Stimulated activated CD8-positive, alpha-beta memory T cell treated with anti-CD3 and anti-CD28 coated beads, Interleukin-15, amount 100 ng/mL, for 4 hours (primary cell): ENCODE data around the gene ITGA3.

Experiments
- DNase-seq, 2 donors: peaks; one replicate each; pipeline ENCODE4 v3.0.0-alpha.2; 2020; ENCODE audit warnings: low read depth in 2 of 2

ITGA3 gene

DNA sequence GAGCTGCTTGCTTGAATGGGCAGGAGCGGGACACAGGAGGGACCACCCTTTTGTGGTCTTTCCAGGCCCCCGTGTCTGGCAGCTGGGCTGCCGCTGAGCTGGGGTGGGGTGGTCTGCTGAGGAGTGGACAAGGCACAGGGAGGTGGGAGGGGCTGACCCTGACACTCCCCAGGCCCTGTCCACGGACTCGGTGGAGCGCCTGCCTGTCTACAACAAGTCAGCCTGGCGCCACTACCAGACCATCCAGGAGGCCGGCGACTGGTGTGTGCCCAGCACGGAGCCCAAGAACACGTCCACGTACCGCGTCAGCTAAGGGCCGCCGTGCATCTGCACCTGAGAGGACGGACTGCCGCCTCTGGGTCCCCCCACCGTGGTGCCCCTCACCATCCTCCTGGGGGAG lies 53.9 kb downstream of the ITGA3 start:
- no peak for DNase-seq

DNA sequence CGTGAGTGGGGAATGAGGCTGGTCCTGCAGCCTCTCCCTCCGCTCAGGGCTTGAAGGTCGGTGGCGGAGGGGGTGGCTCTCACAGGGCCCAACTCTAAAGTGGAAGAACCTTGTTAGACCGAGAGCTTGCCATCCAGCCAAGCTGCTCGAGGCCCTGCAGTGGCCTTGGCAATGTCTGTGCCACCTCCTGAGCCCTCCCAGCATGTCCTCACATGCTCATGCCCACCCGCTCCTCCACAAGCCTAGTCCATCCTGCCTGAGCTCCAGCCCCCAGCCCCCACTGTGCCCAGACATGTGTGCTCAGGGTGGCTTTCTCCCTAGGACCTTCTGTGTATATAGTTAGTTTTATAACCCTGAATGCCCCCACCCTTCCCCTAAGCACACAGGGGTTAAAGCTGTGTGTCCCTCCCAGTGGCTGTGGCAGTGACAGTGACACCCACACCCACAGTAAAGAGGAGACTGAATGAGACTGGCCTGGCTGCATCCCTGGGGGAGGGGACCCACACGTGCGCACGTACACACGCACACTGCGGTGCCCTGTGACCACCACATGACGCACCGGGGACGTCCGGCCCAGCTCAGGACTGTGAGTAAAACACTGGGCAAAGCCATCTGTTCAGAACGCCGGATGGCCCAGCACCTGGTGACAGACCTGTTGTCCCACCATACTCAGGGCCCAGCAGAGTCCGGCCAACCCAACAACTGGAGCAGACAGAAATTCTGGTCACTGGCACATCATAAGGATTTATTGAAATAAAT lies 54.9 kb downstream of the ITGA3 start:
- no peak for DNase-seq

DNA sequence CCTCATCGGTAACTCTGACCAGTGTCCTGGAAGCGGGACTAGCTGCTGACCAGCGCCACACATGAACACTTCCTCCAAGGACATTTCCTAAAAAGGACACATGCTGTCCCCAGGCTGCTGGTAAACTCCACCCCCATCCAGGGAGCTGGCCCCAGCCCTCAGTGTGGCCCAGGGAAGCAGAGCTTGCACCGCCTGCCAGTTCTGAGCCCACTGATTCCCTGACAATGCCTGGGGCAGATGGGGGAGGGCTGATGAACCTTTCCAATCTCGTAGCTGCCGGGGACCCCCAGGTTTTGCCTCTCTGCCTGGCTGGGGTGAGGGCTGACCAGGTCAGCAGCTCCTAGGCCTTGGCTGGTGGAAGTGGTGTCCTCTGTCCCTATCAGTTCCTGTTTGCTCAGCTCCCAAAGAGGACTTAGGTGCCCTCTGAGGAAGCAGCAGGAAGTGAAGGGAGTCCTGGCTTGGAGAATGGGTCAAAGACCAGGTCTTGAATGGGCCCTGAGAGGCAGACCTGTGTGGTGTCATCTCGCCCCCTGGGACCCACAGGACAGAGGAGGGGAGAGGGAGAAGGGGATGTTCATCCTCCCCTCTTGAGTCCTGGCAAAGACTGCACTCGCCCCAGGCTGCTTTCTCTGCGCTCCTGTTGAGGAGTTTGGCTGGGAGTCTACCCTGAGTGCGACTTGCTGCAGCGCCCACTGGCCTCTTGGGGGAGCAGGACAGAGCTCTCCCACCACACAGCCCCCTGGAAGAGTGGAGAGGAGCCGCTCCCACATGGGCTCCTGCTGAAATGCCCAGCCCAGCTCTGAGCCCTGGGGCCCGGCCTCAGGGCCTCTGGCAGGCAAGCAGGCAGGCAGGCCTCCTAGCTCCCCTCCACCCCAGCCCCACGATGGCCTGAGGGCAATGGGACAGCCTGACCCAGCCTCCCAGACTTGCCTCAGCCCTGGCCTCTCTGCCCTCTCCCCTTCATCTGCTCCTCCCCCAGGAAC lies 56.1 kb downstream of the ITGA3 start:
- DNase-seq: no peak

DNA sequence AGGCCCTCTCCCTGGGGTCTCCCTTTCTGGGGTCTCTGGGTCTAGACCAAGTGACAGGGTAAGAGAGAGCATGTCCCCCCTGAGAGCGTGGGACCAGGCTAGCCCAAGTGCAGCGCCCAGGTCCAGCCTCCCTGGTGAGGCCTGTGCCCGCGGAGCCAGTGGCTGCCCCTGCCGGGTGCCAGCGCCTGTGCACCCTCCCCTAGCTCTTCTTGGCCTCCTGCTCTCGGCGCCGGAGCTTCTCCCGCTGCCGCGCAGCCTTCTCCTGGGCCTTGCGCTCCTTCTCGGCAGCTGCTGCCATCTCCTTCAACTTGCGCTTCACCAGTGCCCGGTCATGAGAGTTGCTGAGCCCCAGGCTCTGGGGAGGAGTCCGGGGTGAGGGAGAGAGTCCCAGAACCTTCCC lies 56.8 kb downstream of the ITGA3 start:
- no peak for DNase-seq

DNA sequence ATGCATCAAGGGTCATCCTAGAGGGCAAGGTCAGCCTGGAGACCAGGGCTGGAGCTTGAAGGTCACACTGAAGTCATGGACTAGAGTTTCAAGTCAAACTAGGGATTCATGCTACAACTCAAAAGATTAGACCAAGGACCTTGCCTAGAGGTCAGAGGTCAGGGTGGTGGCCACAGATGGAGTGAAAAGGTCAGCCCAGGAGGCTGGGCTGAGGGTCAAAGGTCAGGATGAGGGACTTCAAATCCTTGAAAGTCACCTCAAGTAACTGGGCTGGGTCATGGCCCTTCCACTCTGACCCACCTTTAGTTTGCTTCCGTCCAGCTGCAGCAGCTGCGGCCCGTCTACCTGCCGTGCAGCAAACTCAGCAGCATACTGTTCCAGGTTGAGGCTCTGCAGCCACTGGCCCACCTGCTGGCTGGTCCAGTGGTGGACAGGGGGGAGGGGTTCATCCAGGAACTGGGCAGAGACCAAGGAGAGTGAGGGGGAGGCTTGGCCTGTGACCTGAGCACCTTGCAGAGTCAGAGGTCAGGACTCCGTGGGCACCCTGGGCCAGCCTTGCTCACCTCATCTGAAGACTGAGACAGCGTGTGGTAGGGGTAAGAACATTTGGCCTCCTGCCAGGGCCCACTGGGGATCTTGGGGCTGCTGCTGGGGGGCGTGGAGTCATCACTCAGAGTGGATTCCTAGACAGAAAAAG lies 57.9 kb downstream of the ITGA3 start:
- DNase-seq: no peak

DNA sequence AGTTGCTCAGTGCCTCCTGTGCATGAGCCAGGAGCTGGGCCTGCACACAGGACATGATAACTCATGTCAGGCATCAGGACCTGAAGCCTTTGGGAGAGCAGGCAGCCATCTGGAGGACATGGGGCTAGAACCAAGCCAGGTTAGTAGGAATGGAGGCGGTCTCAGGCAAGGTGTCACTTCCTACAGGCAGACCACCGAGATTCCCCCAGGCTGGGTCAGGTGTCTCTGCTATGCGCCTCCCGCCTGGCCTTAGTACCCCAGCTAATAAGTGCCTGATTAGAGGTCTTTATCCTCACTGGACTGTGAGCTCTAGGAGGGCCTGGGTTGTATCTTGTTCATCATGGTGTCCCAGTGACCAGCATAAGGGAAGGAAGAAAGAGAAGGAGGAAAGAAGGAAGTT lies 58.5 kb downstream of the ITGA3 start:
- DNase-seq: no peak

DNA sequence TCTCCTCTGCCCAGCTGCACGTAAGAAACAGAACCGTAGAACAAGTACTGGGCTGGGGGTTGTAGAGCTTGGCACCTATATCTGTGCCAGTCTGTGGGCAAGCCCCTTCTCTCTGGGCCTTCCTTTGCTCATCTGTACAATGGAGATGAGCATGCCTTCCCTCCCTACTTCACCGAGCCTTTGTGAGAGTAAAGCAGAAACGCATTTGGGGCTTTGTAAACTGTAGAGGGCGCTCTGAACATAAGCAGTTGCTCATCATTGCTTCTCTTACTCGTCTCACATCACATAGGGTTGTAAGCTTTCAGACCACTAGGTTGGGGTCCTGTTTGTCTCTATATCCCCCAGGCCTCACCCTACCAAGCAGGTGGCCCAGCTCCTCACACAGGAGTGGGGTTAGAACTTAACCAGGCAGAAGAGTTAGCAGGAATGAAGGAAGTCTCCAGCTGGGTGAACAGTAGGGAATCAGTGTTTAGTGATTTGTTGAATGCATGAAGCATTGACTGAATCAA lies 59.0 kb downstream of the ITGA3 start:
- DNase-seq: no peak

DNA sequence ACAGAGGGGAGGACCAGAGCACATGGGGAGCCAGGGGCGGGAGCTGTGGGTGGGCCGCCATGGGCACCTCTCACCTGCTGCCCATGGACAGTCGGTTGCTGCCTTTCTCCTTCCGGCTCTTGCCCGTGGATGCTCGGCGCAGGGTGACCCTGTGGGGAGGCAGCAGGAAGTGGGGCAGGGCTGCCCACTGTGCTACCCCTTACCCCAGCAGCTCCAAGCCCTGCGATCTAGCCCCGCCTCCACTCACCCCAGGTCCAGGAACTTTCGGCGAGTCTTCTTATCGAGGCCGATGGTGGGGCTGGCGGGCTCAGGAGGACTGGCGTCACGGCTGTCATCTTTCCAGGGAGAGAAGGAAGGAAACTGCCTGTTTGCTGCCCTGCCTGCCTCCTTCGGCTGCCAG lies 59.8 kb downstream of the ITGA3 start:
- no peak for DNase-seq

DNA sequence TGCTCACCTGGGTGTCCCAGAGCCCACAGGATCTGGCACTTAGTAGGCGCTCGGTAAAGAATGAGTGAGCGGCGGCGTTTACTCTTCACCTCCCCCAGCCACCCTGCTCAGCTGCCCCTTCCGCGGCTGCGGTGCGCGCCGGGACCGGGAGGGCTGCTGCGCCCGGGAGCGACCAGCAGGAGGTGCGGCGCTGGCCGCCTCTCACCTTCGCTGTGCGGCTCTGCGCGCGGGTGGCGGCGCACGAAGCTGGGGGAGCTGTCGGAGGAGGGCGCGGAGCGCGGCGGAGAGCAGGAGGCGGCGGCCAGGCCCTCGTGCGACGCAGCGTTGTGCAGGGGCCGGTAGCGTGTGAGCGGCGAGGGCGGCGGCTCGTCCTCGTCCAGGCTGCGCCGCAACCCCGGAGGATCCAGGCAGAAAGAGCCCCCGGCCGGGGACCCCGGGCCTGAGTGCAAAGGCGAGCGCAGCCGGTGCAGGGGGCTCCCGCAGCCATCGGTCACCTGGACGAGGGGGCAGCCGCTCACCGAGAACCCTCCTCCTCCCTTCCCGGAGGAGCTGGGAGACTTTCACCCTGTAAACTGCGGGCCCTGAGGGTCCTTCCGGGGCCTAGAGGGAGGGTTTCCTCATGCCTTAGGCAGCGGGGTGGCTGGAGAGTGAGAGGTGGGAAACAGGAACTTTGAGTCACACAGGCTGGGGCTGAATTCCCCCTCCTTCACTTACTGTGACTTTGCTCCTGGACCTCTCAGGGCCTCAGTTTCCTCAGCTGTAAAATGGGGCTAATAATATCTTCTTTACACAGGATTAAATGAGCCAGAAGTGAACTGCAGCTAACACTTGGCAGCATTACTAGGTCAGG lies 61.5 kb downstream of the ITGA3 start:
- peak; percentile 27 to 38 for DNase-seq

DNA sequence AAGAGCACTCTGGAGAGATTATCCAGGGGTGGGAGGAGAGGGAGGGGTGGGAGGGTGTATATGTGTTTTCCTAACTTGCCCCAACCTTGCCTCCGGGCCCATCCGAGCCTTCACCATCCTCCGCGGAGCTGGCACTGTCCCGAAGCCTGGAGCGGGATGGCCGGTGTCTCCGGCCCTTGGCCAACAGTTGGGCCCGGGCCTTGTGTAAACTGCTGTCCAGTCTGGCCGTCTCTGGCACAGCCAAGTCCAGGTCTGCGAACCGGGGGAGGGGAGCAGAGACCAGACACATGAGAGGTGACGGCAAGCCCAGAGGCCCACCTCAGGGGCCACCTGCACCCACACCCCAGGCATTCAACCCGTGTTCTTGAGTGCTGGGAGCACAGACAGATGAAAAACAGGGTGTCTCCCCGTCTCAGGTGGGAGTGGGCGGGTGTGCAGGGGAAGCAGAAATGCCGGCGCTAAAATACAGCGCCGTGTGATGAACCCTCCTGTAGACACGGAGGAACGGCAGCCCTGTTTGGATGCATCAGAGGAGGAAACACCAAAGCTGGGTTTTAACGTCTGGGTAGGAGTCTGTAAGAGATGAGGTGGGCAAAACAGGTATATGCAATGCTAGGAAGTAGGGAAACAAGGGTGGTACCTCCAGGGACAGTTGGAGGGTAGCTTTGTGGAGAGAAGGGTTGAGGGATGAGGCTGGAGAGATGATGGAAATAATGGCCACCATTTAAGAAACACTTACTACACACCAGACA lies 62.3 kb downstream of the ITGA3 start:
- no peak for DNase-seq

DNA sequence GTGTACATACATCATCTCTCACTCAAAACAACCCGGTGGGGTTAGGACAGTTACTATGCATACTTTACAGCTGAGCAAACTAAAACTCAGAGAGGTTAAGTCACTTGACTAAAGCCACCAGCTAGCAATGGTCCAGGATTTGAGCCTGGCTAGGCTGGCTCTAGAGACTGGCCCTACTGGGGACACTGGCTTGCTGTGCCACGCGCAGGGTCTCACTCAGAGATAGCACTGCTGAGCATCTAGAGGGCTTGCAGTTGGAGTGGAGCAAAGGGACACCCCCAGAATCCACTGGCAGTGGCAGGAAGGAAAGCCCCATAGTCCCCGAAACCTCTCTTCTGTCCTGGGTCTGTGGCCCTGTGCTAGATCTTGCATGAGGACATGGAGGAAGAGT lies 62.9 kb downstream of the ITGA3 start:
- no peak for DNase-seq

DNA sequence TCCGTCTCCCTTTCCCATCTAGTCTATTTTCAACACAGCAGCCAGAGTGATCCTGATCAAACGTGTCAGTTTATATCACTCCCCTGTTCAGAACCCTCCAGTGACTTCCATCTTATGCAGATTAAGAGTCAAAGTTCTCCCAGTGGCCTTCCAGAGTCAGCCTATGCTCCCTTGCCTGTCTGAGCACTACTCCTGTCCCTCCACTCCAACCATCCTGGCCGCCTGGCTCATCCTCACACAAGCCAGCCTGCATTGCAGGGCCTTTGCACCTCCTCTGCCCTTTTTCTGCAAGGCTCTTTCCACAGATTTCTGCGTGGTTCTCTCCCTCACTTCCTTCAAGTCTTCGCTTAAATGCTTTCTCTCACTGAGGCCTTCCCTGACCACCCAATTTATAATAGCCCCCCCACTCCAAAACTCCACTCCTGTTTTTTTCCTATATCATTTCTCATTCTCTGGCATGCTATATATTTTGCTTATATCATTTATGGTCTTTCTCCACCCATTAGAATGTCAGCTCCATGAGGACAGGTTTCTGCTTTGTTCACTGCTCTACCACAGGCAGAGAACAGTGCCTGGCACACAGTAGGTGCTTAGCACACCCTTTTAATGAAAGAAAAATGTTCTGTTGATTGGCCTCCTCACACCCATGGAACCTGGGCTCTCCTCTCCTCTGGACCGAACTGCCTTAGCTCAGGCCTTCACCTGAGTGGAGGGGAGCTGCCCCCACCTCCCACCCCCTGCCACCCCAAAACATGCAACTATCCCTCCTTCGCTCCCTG lies 64.8 kb downstream of the ITGA3 start:
- no peak for DNase-seq

DNA sequence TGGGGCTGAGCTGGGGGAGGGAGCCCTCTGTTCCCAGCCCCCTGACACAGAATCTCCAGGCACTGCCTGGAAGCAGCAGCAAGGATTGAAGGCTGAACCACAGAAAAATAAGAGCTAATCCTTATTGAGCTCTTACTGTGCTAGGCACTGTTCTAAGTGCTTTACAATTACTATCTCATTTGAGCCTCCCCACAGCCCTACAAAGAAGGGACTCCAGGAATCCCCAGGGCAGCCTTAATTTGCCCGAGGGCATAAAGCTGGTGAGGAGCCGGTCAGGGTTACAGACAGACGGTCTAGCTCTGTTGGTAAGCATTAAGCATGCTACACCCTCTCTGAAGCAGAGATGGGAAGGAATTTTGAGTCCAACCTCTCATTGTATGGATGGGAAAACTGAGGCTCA lies 67.0 kb downstream of the ITGA3 start:
- DNase-seq: no peak

DNA sequence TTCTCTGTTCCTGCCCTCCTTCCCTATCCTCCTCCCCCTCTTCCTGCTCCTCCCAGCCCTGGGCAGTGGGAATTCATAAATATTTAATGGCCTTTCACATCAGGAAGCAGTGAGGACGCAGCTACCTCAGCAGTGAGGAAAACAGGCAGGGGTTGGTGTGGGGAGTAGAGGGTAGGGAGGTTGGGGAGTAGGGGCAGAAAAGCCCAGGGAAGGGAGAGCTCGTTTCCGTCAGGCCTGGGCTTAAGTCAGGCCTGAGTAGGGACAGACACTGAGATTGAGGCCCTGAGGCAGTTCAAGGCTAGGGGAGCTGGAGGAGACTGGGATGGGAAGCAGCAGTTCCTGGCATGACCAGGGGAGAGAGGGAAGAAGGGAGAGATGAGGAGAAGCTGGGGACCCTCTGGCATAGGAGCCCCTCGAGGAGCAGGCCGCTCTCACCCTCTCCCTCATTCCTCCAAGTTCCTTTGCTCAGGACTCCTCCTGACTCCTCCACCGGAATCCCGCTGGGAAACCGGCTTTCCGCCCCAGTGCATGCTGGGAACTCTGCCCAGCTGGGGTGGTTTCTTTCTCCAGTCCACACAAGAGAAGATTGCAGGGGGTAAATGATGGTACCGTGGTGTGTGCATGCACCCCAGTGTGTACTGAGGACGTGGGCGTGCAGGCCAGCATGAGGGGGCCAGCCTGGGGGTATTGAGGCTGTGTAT lies 67.9 kb downstream of the ITGA3 start:
- DNase-seq: no peak

DNA sequence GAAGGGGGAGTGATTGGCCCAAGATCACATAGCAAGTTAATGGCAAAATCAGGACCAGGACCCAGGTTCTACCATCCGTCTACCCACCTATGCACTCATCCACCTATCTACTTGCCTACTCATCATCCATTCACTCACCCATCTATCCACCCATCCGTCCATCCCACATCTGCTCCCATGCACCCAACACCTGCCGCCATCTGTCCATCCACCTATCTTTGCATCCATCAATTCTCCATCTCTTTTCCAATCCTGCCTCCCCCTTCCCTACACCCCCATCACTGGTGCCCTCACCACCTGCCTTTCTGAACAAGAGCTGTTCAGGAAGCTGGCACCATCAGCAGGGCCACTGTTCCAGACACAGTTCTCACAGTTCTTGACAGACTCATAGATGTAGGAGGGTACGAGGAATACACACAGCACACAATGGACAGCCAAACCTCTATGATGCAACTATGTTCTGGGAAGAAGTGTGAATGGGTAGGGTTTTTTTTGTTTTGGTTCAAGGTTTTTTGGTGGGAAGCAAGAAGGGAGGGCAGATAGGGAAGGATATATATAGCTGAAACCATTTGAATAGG lies 69.6 kb downstream of the ITGA3 start:
- no peak for DNase-seq

DNA sequence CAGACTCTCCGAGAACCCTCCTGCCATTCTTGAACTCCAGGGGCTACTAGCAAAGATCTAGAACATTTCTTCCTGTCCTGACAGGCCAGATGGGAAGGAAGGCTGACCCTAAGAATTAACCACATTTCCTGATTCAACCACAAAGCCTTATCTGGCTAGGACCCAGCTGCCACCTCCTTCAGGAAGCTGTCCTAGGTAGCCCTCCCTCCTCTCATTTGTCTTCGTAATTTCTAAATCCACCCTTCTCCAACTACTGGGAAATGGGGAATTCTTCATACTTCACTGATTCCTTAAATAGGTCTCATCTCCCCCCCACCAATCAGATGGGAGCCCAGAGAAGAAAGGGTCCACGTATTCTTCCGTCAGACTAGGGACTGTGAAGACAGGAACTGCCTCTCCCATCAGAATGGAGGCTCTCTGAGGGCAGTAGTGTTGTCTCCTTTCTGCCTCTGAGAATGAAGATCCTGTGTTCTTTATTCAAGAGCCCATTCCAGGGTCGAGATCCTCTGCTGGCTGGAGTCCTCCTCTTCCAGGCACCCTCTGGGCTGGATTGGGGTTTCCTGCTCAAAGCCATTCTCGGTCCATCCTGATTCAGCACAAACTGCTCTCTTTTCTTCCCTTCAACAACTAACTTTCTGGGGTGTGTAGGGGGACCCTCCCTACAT lies 71.9 kb downstream of the ITGA3 start:
- DNase-seq: no peak

DNA sequence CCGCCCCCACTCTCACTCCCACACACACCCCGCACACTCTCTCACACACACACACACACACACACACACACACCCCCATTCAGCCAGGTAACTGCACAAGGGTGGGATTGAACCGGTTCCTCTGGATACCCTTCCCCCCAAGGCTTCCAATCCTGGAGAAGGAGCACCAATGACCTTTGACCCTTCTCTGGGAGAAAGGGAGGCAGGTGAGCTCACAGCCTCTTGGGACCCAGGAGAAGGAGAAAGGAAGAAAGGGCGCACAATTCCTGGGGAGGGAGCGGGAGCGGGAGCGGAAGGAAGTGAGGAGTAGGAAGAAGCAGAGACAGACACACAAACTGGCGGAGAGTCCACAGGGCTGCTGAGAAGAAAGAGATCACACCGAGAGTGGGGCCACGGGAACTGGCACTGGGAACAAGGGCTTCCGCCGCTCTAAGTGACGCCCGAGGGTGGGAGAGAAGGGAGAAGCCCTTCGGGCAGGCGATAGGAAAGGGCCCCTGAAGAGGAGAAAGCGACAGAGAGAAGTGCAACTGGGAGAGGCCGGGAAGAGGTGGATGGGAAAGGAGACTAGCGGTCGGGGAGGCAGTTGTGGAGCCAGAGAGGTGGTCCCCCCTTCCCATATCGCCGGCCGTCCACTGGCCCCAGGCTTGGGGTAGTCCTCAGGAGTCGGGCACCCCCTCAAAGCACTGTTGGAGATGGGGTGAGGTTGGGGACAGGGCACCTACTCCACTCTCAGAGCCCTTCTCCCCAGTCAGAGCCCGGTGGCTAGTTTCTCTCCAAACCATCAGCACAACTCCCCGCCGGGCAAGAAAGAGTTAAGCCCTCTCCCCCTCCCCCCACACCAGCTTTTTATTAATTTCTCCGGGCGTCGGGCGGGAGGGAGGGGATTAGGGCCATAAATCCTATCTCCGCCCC lies 72.8 kb downstream of the ITGA3 start:
- DNase-seq: no peak
